Measurements from ENCODE around the gene SCUBE3.

The SCUBE3 gene

GRCh38 chr6:35219683-35220326 lies 6.0 kb downstream of the SCUBE3 start:
- H3K9me3 Mint-ChIP-seq, result no peaks in the 10 kb centered on the region
- peaks cover 4% of the 10 kb centered on the region for H3K27me3 Mint-ChIP-seq (ENCODE audit: low read depth, poor library complexity)
- no peak overlapping the region for H3K4me3 Mint-ChIP-seq
- H3K4me1 Mint-ChIP-seq, result peaks cover 63% of the 10 kb centered on the region
- DNase-seq, result no peak
- H3K27ac Mint-ChIP-seq, result no peak overlapping the region
- TF ChIP-seq CTCF (IDR thresholded peaks at IDR 0.05), result no peak
- peaks cover 13% of the 10 kb centered on the region for H3K36me3 Mint-ChIP-seq (ENCODE audit: low read depth)

- Mint-ChIP-seq H3K27ac (no peak overlapping the region), H3K4me3 (no peak overlapping the region), H3K9me3 (no peaks in the 10 kb centered on the region), H3K36me3 (ENCODE audit: low read depth) (peaks cover 13% of the 10 kb centered on the region), H3K4me1 (peaks cover 54% of the 10 kb centered on the region), H3K27me3 (ENCODE audit: low read depth, poor library complexity) (peaks cover 4% of the 10 kb centered on the region)
- DNase-seq, result no peak
- TF ChIP-seq CTCF (IDR thresholded peaks at IDR 0.05), result no peak
These were observed 7.0 kb downstream of the SCUBE3 start for GRCh38 chr6:35220711-35221110.

GRCh38 chr6:35223396-35223795 lies 9.6 kb downstream of the SCUBE3 start:
- H3K27me3 Mint-ChIP-seq (ENCODE audit: low read depth, poor library complexity), result peaks cover 4% of the 10 kb centered on the region
- no peak for TF ChIP-seq CTCF (IDR thresholded peaks at IDR 0.05)
- peaks cover 17% of the 10 kb centered on the region for H3K36me3 Mint-ChIP-seq (ENCODE audit: low read depth)
- peaks cover 27% of the 10 kb centered on the region for H3K4me1 Mint-ChIP-seq
- DNase-seq, result no peak
- H3K4me3 Mint-ChIP-seq, result no peak overlapping the region
- no peaks in the 10 kb centered on the region for H3K9me3 Mint-ChIP-seq
- H3K27ac Mint-ChIP-seq, result no peak overlapping the region

GRCh38 chr6:35224720-35225119 lies 11.0 kb downstream of the SCUBE3 start:
- Mint-ChIP-seq H3K36me3 (ENCODE audit: low read depth) (peaks cover 26% of the 10 kb centered on the region), H3K27me3 (ENCODE audit: low read depth, poor library complexity) (no peaks in the 10 kb centered on the region), H3K27ac (no peak overlapping the region), H3K4me3 (no peak overlapping the region), H3K4me1 (peaks cover 14% of the 10 kb centered on the region), H3K9me3 (no peaks in the 10 kb centered on the region)
- no peak for DNase-seq
- no peak for TF ChIP-seq CTCF (IDR thresholded peaks at IDR 0.05)

- no peaks in the 10 kb centered on the region for H3K27me3 Mint-ChIP-seq (ENCODE audit: low read depth, poor library complexity)
- TF ChIP-seq CTCF (IDR thresholded peaks at IDR 0.05), result no peak
- peaks cover 51% of the 10 kb centered on the region for H3K36me3 Mint-ChIP-seq (ENCODE audit: low read depth)
- no peak overlapping the region for H3K4me3 Mint-ChIP-seq
- H3K9me3 Mint-ChIP-seq, result no peaks in the 10 kb centered on the region
- DNase-seq, result no peak
- no peak overlapping the region for H3K27ac Mint-ChIP-seq
- H3K4me1 Mint-ChIP-seq, result no peaks in the 10 kb centered on the region
These were observed 14.7 kb downstream of the SCUBE3 start for GRCh38 chr6:35228481-35228880.

- peak overlapping the region; percentile 39 for H3K27ac Mint-ChIP-seq
- peaks cover 52% of the 10 kb centered on the region for H3K36me3 Mint-ChIP-seq (ENCODE audit: low read depth)
- TF ChIP-seq CTCF (IDR thresholded peaks at IDR 0.05), result no peak
- H3K27me3 Mint-ChIP-seq (ENCODE audit: low read depth, poor library complexity), result no peaks in the 10 kb centered on the region
- no peak overlapping the region for H3K4me3 Mint-ChIP-seq
- no peaks in the 10 kb centered on the region for H3K9me3 Mint-ChIP-seq
- no peak for DNase-seq
- no peaks in the 10 kb centered on the region for H3K4me1 Mint-ChIP-seq
These were observed 15.5 kb downstream of the SCUBE3 start for GRCh38 chr6:35229304-35229703.

Measured in nephron progenitor cell (in vitro differentiated cells).